CD14-positive monocyte (primary cell): Measurements from ENCODE around the gene SH3RF3. TPM values are rescaled to one million over a fixed set of nuclear protein-coding genes. Genes with fewer than 3 reads are reported as not detected.

Source experiments
- DNase-seq, 3 donors: peaks; one replicate each; pipeline ENCODE4 v3.0.0-alpha.2; 2011 to 2022
- H2AFZ ChIP-seq: 2 replicates; pipeline ENCODE4 v1.6.0; 2012; ENCODE audit warnings: mild to moderate bottlenecking, low read depth, low read length, inconsistent platforms; ENCODE audit not compliant: insufficient read depth, poor library complexity, severe bottlenecking
- H3K27ac ChIP-seq, 2 donors: 1 replicate in 1 of 2; 2 replicates in 1 of 2; pipeline ENCODE4 v1.5.1; 2012 to 2013; ENCODE audit warnings: low read length in 2 of 2, control low read depth in 1 of 2, inconsistent platforms in 1 of 2, low read depth in 1 of 2, mild to moderate bottlenecking in 1 of 2
- H3K27me3 ChIP-seq, 2 donors: one replicate each; pipeline versions ENCODE4 v1.6.0 to v1.6.1; 2011 to 2013; ENCODE audit warnings: low read length in 2 of 2; ENCODE audit not compliant: control insufficient read depth in 2 of 2, insufficient read depth in 2 of 2
- H3K36me3 ChIP-seq, 2 donors: replicated peaks in 1 of 2; 1 replicate in 1 of 2; 2 replicates in 1 of 2; pipeline versions ENCODE4 v1.5.1 to v1.6.1; 2012 to 2013; ENCODE audit warnings: low read length in 2 of 2, control low read depth in 1 of 2, inconsistent platforms in 1 of 2, mild to moderate bottlenecking in 1 of 2; ENCODE audit not compliant: insufficient read depth in 2 of 2, control insufficient read depth in 1 of 2
- H3K4me1 ChIP-seq, 2 donors: 1 replicate in 1 of 2; 2 replicates in 1 of 2; pipeline versions ENCODE4 v1.5.1 to v1.6.1; 2012 to 2013; ENCODE audit warnings: low read length in 2 of 2, control low read depth in 1 of 2, inconsistent platforms in 1 of 2, mild to moderate bottlenecking in 1 of 2, moderate library complexity in 1 of 2; ENCODE audit not compliant: insufficient read depth in 2 of 2, control insufficient read depth in 1 of 2
- H3K4me2 ChIP-seq: replicated peaks from 2 replicates; pipeline ENCODE3; 2012; ENCODE audit warnings: low read length, moderate library complexity, mild to moderate bottlenecking; ENCODE audit not compliant: poor library complexity, severe bottlenecking; ENCODE audit errors: extremely low read depth
- H3K4me3 ChIP-seq, 3 experiments: fragments of 200-600 bp in 1 of 3; sonication (generic) in 1 of 3; replicated peaks in 1 of 3; 1 replicate in 2 of 3; 2 replicates in 1 of 3; pipeline ENCODE4 v1.5.1; 2011 to 2013; ENCODE audit warnings: low read length in 3 of 3, mild to moderate bottlenecking in 3 of 3, control low read depth in 2 of 3, low read depth in 2 of 3, inconsistent platforms in 1 of 3, moderate library complexity in 1 of 3
- H3K79me2 ChIP-seq: 2 replicates; pipeline ENCODE4 v1.6.0; 2012; ENCODE audit warnings: mild to moderate bottlenecking, control low read depth, inconsistent platforms, low read length, moderate library complexity; ENCODE audit not compliant: insufficient read depth
- H3K9ac ChIP-seq: 2 replicates; pipeline ENCODE4 v1.6.0; 2017; ENCODE audit warnings: low read length, mild to moderate bottlenecking; ENCODE audit not compliant: insufficient read depth, poor library complexity, severe bottlenecking
- H3K9me3 ChIP-seq, 2 donors: replicated peaks in 1 of 2; 1 replicate in 1 of 2; 2 replicates in 1 of 2; pipeline versions ENCODE4 v1.5.1 to v1.6.1; 2012 to 2013; ENCODE audit warnings: low read length in 2 of 2, control low read depth in 1 of 2; ENCODE audit not compliant: control insufficient read depth in 1 of 2, insufficient read depth in 1 of 2
- H4K20me1 ChIP-seq: 2 replicates; pipeline ENCODE4 v1.6.0; 2012; ENCODE audit warnings: mild to moderate bottlenecking, low read length, control low read depth, moderate library complexity; ENCODE audit not compliant: insufficient read depth
- H3K27ac Mint-ChIP-seq, 7 donors: one replicate each; pipeline ENCODE4 v1.8.0; 2020; ENCODE audit warnings: mild to moderate bottlenecking in 7 of 7, mixed read lengths in 7 of 7, moderate library complexity in 6 of 7, inconsistent platforms in 2 of 7
- H3K27me3 Mint-ChIP-seq, 3 donors: one replicate each; pipeline ENCODE4 v1.8.0; 2021 to 2022; ENCODE audit warnings: low read depth in 3 of 3, mild to moderate bottlenecking in 3 of 3, mixed read lengths in 3 of 3, moderate library complexity in 3 of 3, inconsistent platforms in 1 of 3
- H3K36me3 Mint-ChIP-seq, 2 donors: one replicate each; pipeline ENCODE4 v1.8.0; 2020; ENCODE audit warnings: mixed read lengths in 2 of 2, inconsistent platforms in 1 of 2, mild to moderate bottlenecking in 1 of 2
- H3K4me1 Mint-ChIP-seq: one replicate; pipeline ENCODE4 v1.8.0; 2020; ENCODE audit warnings: mild to moderate bottlenecking, mixed read lengths
- H3K4me3 Mint-ChIP-seq, 2 donors: one replicate each; pipeline ENCODE4 v1.8.0; 2020; ENCODE audit warnings: mild to moderate bottlenecking in 2 of 2, mixed read lengths in 2 of 2, moderate library complexity in 1 of 2
- H3K9me3 Mint-ChIP-seq, 7 donors: one replicate each; pipeline ENCODE4 v1.8.0; 2020 to 2022; ENCODE audit warnings: mixed read lengths in 7 of 7, mild to moderate bottlenecking in 6 of 7, moderate library complexity in 6 of 7, inconsistent platforms in 2 of 7
- WGBS: methylation state at CpG from one replicate; pipeline ENCODE4 v1.1.5; 2013; ENCODE audit warnings: missing lambda C conversion rate; ENCODE audit not compliant: insufficient coverage; 5-methylcytosine and 5-hydroxymethylcytosine counted together
- intact Hi-C, 2 donors: fragments of 100-400 bp; cut with micrococcal nuclease; formaldehyde crosslinking; loops; one replicate each; pipeline versions ENCODE4 v1.15.0 to v1.15.1; 2023
- polyA plus RNA-seq, 3 donors: library from polyadenylated mRNA; depleted of rRNA in 1 of 3; unstranded in 2 of 3; stranded (reverse) in 1 of 3; fragments of 300-500 nt in 2 of 3; fragments of >200 nt in 1 of 3; fragmentation: Illumina TruSeq in 2 of 3; gene quantifications; 1 replicate in 2 of 3; 2 replicates in 1 of 3; pipeline ENCODE4 v1.2.3, GENCODE V29; 2012 to 2021
- TF ChIP-seq, protein P1 (sequence below): fragments of 200-600 bp; IDR thresholded peaks from one replicate; pipeline ENCODE4 v1.8.0; 2022; ENCODE audit warnings: antibody characterized with exemption, mild to moderate bottlenecking

SH3RF3 gene
- polyA plus RNA-seq, 3 donors = 0.25 to 0.75 (median 0.34) TPM

DNA sequence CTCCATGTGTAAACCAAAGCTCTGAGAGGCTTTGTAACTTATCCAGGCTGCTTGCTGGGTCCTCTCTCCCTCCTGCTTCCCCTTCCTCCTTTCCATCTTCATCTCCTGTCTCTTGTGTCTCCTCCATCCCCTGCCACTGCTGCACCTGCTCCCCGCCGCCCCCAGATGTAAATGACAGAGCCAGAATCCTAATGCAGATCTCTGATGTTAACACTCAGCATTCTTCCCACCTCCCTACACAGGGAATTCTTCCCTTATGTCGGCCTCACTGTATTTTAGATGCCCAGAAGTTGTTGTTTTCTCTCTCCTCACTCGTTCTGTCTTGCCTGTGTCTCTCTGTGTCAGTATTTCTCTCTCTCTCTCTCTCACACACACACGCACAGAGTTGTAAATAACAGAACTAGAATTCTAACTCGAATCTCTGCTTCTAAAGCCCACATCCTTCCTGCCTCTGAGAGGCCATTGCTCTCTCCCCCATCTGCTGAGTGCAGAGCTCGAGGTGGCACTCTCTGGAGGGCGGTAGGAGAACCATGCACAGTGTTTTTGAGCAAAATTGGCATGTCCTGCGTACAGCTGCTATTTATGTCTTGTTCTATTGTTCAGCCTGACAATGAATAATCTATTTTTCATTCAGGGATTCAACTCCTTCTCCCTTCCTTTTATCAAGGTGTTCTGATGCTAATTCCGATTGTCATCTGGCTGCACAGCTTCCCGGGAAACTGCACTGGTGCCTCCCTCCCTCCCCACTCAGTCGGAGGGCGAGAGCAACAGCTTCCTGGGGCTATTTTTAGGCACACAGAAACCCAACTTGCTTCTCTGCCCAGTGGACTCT is 219.9 kb downstream of the SH3RF3 start:
- intact Hi-C loops = no loop called here
- H2AFZ ChIP-seq = no peak overlapping the region
- H3K27me3 ChIP-seq = no peaks in the 10 kb centered on the region
- H3K4me1 Mint-ChIP-seq = peaks cover 29% of the 10 kb centered on the region
- H3K79me2 ChIP-seq = no peaks in the 10 kb centered on the region
- H3K4me3 Mint-ChIP-seq = peak overlapping the region in 1 of 2 donors; percentile 10
- no peaks in the 10 kb centered on the region for H4K20me1 ChIP-seq
- H3K27ac Mint-ChIP-seq = peak overlapping the region in 2 of 7 donors; percentile 15 to 34
- peaks cover 7 to 16% (median 15%) of the 10 kb centered on the region in 3 donors for H3K27me3 Mint-ChIP-seq
- no peaks in the 10 kb centered on the region for H3K9me3 ChIP-seq
- H3K27ac ChIP-seq = no peak overlapping the region
- peaks cover 6 to 7% of the 10 kb centered on the region in 2 donors for H3K4me1 ChIP-seq
- H3K36me3 Mint-ChIP-seq = no peaks in the 10 kb centered on the region
- no peak overlapping the region for H3K4me2 ChIP-seq
- no peaks in the 10 kb centered on the region for H3K36me3 ChIP-seq
- no peak overlapping the region for H3K4me3 ChIP-seq
- H3K9ac ChIP-seq = no peak overlapping the region
- DNase-seq = no peak
- under 1% methylated on average over 9 of the region's 13 CpGs for WGBS
- TF ChIP-seq, protein P1, sequence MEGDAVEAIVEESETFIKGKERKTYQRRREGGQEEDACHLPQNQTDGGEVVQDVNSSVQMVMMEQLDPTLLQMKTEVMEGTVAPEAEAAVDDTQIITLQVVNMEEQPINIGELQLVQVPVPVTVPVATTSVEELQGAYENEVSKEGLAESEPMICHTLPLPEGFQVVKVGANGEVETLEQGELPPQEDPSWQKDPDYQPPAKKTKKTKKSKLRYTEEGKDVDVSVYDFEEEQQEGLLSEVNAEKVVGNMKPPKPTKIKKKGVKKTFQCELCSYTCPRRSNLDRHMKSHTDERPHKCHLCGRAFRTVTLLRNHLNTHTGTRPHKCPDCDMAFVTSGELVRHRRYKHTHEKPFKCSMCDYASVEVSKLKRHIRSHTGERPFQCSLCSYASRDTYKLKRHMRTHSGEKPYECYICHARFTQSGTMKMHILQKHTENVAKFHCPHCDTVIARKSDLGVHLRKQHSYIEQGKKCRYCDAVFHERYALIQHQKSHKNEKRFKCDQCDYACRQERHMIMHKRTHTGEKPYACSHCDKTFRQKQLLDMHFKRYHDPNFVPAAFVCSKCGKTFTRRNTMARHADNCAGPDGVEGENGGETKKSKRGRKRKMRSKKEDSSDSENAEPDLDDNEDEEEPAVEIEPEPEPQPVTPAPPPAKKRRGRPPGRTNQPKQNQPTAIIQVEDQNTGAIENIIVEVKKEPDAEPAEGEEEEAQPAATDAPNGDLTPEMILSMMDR = no peak
- no peaks in the 10 kb centered on the region for H3K9me3 Mint-ChIP-seq

DNA sequence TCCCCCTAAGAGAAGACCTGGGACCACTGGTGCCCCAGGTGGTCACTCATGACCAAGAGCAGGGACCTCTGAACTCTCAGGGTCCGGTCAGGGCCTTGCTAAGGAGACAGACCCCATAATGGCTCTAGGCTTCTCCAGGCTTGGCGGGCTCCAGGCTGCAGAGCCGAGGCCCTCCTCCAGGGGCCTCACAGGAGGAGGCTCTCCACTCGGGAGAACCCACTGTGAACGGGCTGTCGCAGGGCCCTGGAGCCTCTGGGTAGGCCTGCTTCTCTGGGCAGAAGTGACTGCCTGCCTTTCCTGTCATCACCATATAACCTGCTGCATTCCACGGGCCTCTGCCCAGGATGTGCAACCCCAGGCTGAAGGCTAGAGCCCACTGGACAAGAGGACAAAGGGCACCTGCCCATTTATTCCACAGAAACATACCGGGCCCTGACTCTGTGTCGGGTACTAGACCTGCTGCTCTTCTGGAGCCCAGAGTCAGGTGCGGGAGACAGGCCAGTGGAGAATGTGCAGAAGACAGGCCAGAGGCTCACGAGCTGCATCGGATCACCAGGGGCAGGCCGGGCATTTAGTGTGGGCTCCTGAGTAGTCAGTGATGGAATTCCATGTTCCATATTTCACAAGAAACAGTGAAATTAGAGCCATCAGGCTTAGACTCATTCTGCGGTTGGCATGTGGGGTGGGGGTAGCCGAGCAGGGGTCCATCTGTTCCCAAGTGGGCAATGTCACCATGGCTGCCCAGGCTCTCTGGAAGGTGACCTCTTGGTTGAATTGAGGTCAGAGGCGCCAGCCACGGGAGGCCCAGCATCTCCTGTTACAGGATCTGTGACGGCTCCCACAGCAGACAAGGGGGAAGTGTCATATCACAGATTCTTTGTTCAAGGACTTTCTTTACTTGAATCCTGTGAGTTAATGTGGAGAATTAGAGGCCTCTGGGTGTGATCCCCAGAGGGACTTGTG is 220.8 kb downstream of the SH3RF3 start:
- H3K4me3 ChIP-seq = no peak overlapping the region
- DNase-seq = no peak
- Mint-ChIP-seq H3K27me3 (peaks cover 7 to 16% (median 12%) of the 10 kb centered on the region in 3 donors), H3K9me3 (peaks cover 0 to 3% (median 2%) of the 10 kb centered on the region in 7 donors), H3K4me1 (peaks cover 29% of the 10 kb centered on the region), H3K36me3 (no peaks in the 10 kb centered on the region), H3K27ac (no peak overlapping the region), H3K4me3 (no peak overlapping the region)
- H3K4me2 ChIP-seq = no peak overlapping the region
- 82% methylated on average over 12 of the region's 18 CpGs for WGBS
- H3K27ac ChIP-seq = no peak overlapping the region
- no peaks in the 10 kb centered on the region for H3K36me3 ChIP-seq
- no peaks in the 10 kb centered on the region for H3K79me2 ChIP-seq
- H3K4me1 ChIP-seq = peaks cover 6 to 7% of the 10 kb centered on the region in 2 donors
- intact Hi-C loops = no loop called here
- no peak overlapping the region for H2AFZ ChIP-seq
- TF ChIP-seq, protein P1 = no peak
- H4K20me1 ChIP-seq = no peaks in the 10 kb centered on the region
- no peaks in the 10 kb centered on the region for H3K27me3 ChIP-seq
- H3K9ac ChIP-seq = no peak overlapping the region
- H3K9me3 ChIP-seq = peaks cover 0 to 3% of the 10 kb centered on the region in 2 donors
